ENCODE results near the gene GASK1A. TPM values are rescaled to one million over a fixed set of nuclear protein-coding genes. Genes with fewer than 3 reads are reported as not detected.

The GASK1A gene
- total RNA-seq, 4 donors from 2014 or later, result 1.4 to 10.1 (median 2.4) TPM

DNA sequence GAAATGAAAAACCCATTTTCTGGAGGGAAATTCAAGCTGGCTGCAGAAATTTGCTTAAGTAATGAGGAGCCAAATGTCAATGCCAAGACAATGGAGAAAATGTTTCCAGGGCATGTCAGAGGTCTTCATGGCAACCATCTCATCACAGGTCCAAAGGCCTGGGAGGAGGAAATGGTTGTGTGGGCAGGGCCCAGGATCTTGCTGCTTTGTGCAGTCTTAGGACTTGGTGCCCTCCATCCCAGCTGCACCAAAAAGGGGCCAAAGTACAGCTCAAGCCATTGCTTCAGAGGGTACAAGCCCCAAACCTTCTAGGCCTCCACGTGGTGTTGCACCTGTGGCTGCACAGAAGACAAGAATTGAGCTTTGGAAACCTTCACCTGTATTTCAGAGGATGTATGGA lies 67.5 kb downstream of the GASK1A start:
- Histone ChIP-seq H3K36me3 (no peaks in the 10 kb centered on the region), H3K4me1 (peaks cover 0 to 11% (median 6%) of the 10 kb centered on the region in 3 donors), H3K27me3 (no peaks in the 10 kb centered on the region), H3K4me3 (no peak overlapping the region), H3K27ac (no peak overlapping the region), H3K9me3 (peaks cover 0 to 54% (median 10%) of the 10 kb centered on the region in 3 donors)
- TF ChIP-seq CTCF (IDR thresholded peaks at IDR 0.05), result no peak
- no peak for TF ChIP-seq POLR2A (IDR thresholded peaks at IDR 0.05)
- no peak for DNase-seq
- intact Hi-C loops (cut with DNase I), result no loop called here
- 33 to 80% methylated on average over 1 of the region's 1 CpG for WGBS, 2 donors

- intact Hi-C loops (cut with DNase I), result no loop called here
- Histone ChIP-seq H3K27me3 (no peaks in the 10 kb centered on the region), H3K4me3 (no peak overlapping the region), H3K27ac (no peak overlapping the region), H3K36me3 (no peaks in the 10 kb centered on the region), H3K4me1 (peaks cover 0 to under 1% (median 0%) of the 10 kb centered on the region in 3 donors), H3K9me3 (peaks cover 0 to 54% (median 10%) of the 10 kb centered on the region in 3 donors)
- no peak for DNase-seq
- TF ChIP-seq POLR2A (IDR thresholded peaks at IDR 0.05) (no peak), CTCF (IDR thresholded peaks at IDR 0.05) (no peak)
Observed at GRCh38 chr3:43048470-43048869, 69.4 kb downstream of the GASK1A start.

- Histone ChIP-seq H3K4me3 (no peak overlapping the region), H3K27me3 (no peaks in the 10 kb centered on the region), H3K9me3 (peaks cover 0 to 22% (median 0%) of the 10 kb centered on the region in 3 donors), H3K27ac (no peak overlapping the region), H3K4me1 (no peaks in the 10 kb centered on the region), H3K36me3 (no peaks in the 10 kb centered on the region)
- no peak for DNase-seq
- 90 to 98% methylated on average over 3 to 9 of the region's 12 CpGs for WGBS, 2 donors
- TF ChIP-seq CTCF (IDR thresholded peaks at IDR 0.05), result no peak
- no peak for TF ChIP-seq POLR2A (IDR thresholded peaks at IDR 0.05)
- intact Hi-C loops (cut with DNase I), result no loop called here
Observed at GRCh38 chr3:43053291-43053690, 74.2 kb downstream of the GASK1A start.

DNA sequence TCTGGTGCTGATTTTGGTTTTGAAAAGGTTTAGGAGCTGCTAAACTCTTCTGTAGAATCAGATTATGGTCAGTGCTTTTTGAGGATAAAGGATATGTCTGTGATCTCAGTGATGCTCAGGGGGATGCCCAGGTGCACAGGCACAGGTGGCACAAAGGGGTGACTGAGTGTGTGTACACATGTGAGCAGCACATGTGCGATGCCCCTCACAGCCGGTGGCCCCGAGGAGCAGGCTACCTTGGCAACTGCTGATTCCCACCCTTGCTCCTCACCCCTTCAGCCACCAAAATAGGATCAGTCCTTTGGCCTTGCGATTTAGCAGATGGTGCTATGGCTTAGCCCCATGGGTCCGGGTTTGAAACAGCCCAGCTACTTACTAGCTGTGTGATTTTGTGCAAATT lies 75.6 kb downstream of the GASK1A start:
- TF ChIP-seq POLR2A (IDR thresholded peaks at IDR 0.05) (no peak), CTCF (IDR thresholded peaks at IDR 0.05) (no peak)
- no peak for DNase-seq
- WGBS, 2 donors, result 86 to 89% methylated on average over 5 of the region's 5 CpGs
- H3K36me3 ChIP-seq, result no peaks in the 10 kb centered on the region
- H3K27me3 ChIP-seq, result no peaks in the 10 kb centered on the region
- no peak overlapping the region for H3K4me3 ChIP-seq
- no peaks in the 10 kb centered on the region for H3K4me1 ChIP-seq
- intact Hi-C loops (cut with DNase I), result no loop called here
- peaks cover 0 to 20% (median 0%) of the 10 kb centered on the region in 3 donors for H3K9me3 ChIP-seq
- no peak overlapping the region for H3K27ac ChIP-seq

DNA sequence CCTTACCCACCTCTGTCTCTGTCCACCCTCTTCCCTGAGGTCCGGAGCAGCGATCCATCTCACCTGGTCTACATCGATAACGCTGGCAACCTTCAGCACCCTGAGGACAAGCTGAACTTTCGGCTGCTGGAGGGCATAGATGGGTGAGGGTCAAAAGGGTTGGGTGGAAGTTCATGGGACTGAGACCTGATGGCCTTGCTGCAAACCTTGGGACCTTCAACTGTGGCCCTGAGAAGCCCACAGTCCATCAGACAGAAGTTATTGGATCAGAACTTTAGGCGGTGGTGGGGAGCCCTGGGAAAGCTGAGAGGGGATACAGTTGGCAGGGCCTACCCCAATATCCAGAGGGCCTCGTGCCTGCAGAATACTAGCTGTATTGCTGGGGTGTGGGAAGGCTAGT lies 76.3 kb downstream of the GASK1A start:
- Histone ChIP-seq H3K9me3 (peaks cover 0 to 16% (median 0%) of the 10 kb centered on the region in 3 donors), H3K4me3 (no peak overlapping the region), H3K27me3 (no peaks in the 10 kb centered on the region), H3K4me1 (no peaks in the 10 kb centered on the region), H3K27ac (no peak overlapping the region), H3K36me3 (no peaks in the 10 kb centered on the region)
- intact Hi-C loops (cut with DNase I), result no loop called here
- WGBS, 2 donors, result 71 to 79% methylated on average over 4 to 7 of the region's 7 CpGs
- TF ChIP-seq CTCF (IDR thresholded peaks at IDR 0.05), result no peak
- TF ChIP-seq POLR2A (IDR thresholded peaks at IDR 0.05), result no peak
- DNase-seq, result no peak

All from esophagus squamous epithelium (tissue), 5 donors.